Osteocyte (in vitro differentiated cells): Measurements from ENCODE around the gene ZNF613. TPM values are rescaled to one million over a fixed set of nuclear protein-coding genes. Genes with fewer than 3 reads are reported as not detected.

Source experiments
- DNase-seq: peaks from one replicate; pipeline ENCODE4 v3.0.0; 2021; ENCODE audit warnings: mixed read lengths; ENCODE audit not compliant: unreplicated experiment; ENCODE audit errors: extremely low spot score
- H3K27ac Mint-ChIP-seq: one replicate; pipeline ENCODE4 v1.8.0; 2021; ENCODE audit warnings: mild to moderate bottlenecking, mixed read lengths; ENCODE audit not compliant: unreplicated experiment
- H3K27me3 Mint-ChIP-seq: one replicate; pipeline ENCODE4 v1.8.0; 2021; ENCODE audit warnings: mixed read lengths; ENCODE audit not compliant: unreplicated experiment
- H3K36me3 Mint-ChIP-seq: one replicate; pipeline ENCODE4 v1.8.0; 2021; ENCODE audit warnings: mixed read lengths; ENCODE audit not compliant: unreplicated experiment
- H3K4me1 Mint-ChIP-seq: one replicate; pipeline ENCODE4 v1.8.0; 2021; ENCODE audit warnings: mixed read lengths; ENCODE audit not compliant: unreplicated experiment
- H3K4me3 Mint-ChIP-seq: one replicate; pipeline ENCODE4 v1.8.0; 2021; ENCODE audit warnings: mild to moderate bottlenecking, moderate library complexity, mixed read lengths; ENCODE audit not compliant: unreplicated experiment
- H3K9me3 Mint-ChIP-seq: one replicate; pipeline ENCODE4 v1.8.0; 2021; ENCODE audit warnings: mixed read lengths; ENCODE audit not compliant: unreplicated experiment
- CTCF ChIP-seq: fragments of 200-600 bp; sonication (generic); IDR thresholded peaks from 2 replicates; pipeline ENCODE4 v1.5.0; 2021; ENCODE audit warnings: antibody characterized with exemption, mild to moderate bottlenecking, moderate library complexity
- total RNA-seq: library from RNA; stranded (reverse); gene quantifications from 2 replicates; pipeline ENCODE4 v1.2.1, GENCODE V29; 2021

The ZNF613 gene
- total RNA-seq, 1 donor from 2014 or later = 7.8 TPM

- DNase-seq = peak; percentile 94
- Mint-ChIP-seq H3K9me3 (peaks cover 33% of the 10 kb centered on the region), H3K36me3 (peaks cover 51% of the 10 kb centered on the region), H3K4me3 (peak within 1 kb of the TSS; percentile 91), H3K4me1 (peaks cover 16% of the 10 kb centered on the region), H3K27ac (peak within 1 kb of the TSS; percentile 93), H3K27me3 (no peaks in the 10 kb centered on the region)
- no peak for TF ChIP-seq CTCF
Observed at GRCh38 chr19:51986309-51987291, 59.3 kb downstream of the ZNF613 start, which contains the start of gene ZNF350. Gene ZNF350 (minus strand): TSS chr19:51986840. CDS start chr19:51974360, 12,480 bp downstream.

- H3K4me3 Mint-ChIP-seq = no peak overlapping the region
- peaks cover 47% of the 10 kb centered on the region for H3K9me3 Mint-ChIP-seq
- H3K4me1 Mint-ChIP-seq = no peaks in the 10 kb centered on the region
- no peaks in the 10 kb centered on the region for H3K27me3 Mint-ChIP-seq
- no peak overlapping the region for H3K27ac Mint-ChIP-seq
- H3K36me3 Mint-ChIP-seq = peaks cover 83% of the 10 kb centered on the region
- DNase-seq = no peak
- no peak for TF ChIP-seq CTCF
Observed at GRCh38 chr19:51993422-51993821, 66.2 kb downstream of the ZNF613 start.

- DNase-seq = no peak
- Mint-ChIP-seq H3K4me3 (no peak overlapping the region), H3K4me1 (no peaks in the 10 kb centered on the region), H3K27ac (no peak overlapping the region), H3K36me3 (peaks cover 83% of the 10 kb centered on the region), H3K27me3 (no peaks in the 10 kb centered on the region), H3K9me3 (peaks cover 44% of the 10 kb centered on the region)
- TF ChIP-seq CTCF = no peak
Observed at GRCh38 chr19:51994048-51994644, 66.9 kb downstream of the ZNF613 start.

Other genes starting within 250 kb of the ZNF613 start
- gene SPACA6, start 234.1 kb upstream of the ZNF613 start, total RNA-seq = 32.2 and 36.9 TPM in 2 replicates
- gene HAS1, start 203.5 kb upstream of the ZNF613 start, total RNA-seq = not detected in 2 replicates
- gene FPR1, start 175.6 kb upstream of the ZNF613 start, total RNA-seq = not detected in 2 replicates
- gene FPR2, start 166.3 kb upstream of the ZNF613 start, total RNA-seq = not detected in 2 replicates
- gene FPR3, start 132.3 kb upstream of the ZNF613 start, total RNA-seq = not detected in 2 replicates
- 15.4 and 21.3 TPM in 2 replicates for gene ZNF577, start 39.5 kb upstream of the ZNF613 start, total RNA-seq
- gene ZNF649, start 22.5 kb upstream of the ZNF613 start, total RNA-seq = 12.6 and 13.6 TPM in 2 replicates
- 10.6 and 12.9 TPM in 2 replicates for gene ZNF350, start 59.4 kb downstream of the ZNF613 start, total RNA-seq
- gene ZNF615, start 80.7 kb downstream of the ZNF613 start, total RNA-seq = 11.7 and 13.1 TPM in 2 replicates
- 7.9 and 8.4 TPM in 2 replicates for gene ZNF614, start 100.9 kb downstream of the ZNF613 start, total RNA-seq
- gene ZNF432, start 121.4 kb downstream of the ZNF613 start, total RNA-seq = 11.5 and 12.5 TPM in 2 replicates
- gene ZNF841, start 168.3 kb downstream of the ZNF613 start, total RNA-seq = 24.9 and 26.2 TPM in 2 replicates
- 15.0 and 16.5 TPM in 2 replicates for gene ZNF616, start 212.5 kb downstream of the ZNF613 start, total RNA-seq
- gene ZNF836, start 244.1 kb downstream of the ZNF613 start, total RNA-seq = 19.0 and 19.1 TPM in 2 replicates